MCF 10A (cell line): Measurements from ENCODE around the gene PITRM1. TPM values are rescaled to one million over a fixed set of nuclear protein-coding genes. Genes with fewer than 3 reads are reported as not detected.

Source experiments
- BruUV-seq: library from RNA; stranded (reverse); fragments of 400-500 nt; replicated peaks from 2 replicates; lab custom pipeline; 2021; lab: Mats Ljungman, UMichigan
- CTCF ChIA-PET: fragments of 300-600 bp; sonication (Branson Sonifier 250); formaldehyde crosslinking; extraction: SDS; loops from one replicate; lab custom pipeline; 2021; ENCODE audit warnings: antibody characterized with exemption, inconsistent platforms; lab: Yijun Ruan, JAX
- POLR2A ChIA-PET: fragments of 300-600, 350-650 bp; sonication (Branson Sonifier 250); formaldehyde crosslinking; extraction: SDS; loops from one replicate; lab custom pipeline; 2020; ENCODE audit warnings: antibody characterized with exemption, inconsistent platforms; lab: Yijun Ruan, JAX
- DNase-seq: peaks from one replicate; pipeline ENCODE4 v3.0.0-alpha.2; 2018; ENCODE audit not compliant: unreplicated experiment
- H3K27ac Mint-ChIP-seq: one replicate; pipeline ENCODE4 v1.8.0; 2022; ENCODE audit warnings: mild to moderate bottlenecking, low read depth, mixed read lengths; ENCODE audit not compliant: unreplicated experiment
- H3K27me3 Mint-ChIP-seq: one replicate; pipeline ENCODE4 v1.8.0; 2022; ENCODE audit warnings: mixed read lengths; ENCODE audit not compliant: insufficient read depth, unreplicated experiment
- H3K36me3 Mint-ChIP-seq: one replicate; pipeline ENCODE4 v1.8.0; 2022; ENCODE audit warnings: mild to moderate bottlenecking, moderate library complexity, mixed read lengths; ENCODE audit not compliant: insufficient read depth, unreplicated experiment
- H3K4me1 Mint-ChIP-seq: one replicate; pipeline ENCODE4 v1.8.0; 2022; ENCODE audit warnings: mixed read lengths; ENCODE audit not compliant: insufficient read depth, unreplicated experiment
- H3K4me3 Mint-ChIP-seq: one replicate; pipeline ENCODE4 v1.8.0; 2022; ENCODE audit warnings: mild to moderate bottlenecking, moderate library complexity, mixed read lengths; ENCODE audit not compliant: unreplicated experiment
- H3K9me3 Mint-ChIP-seq: one replicate; pipeline ENCODE4 v1.8.0; 2022; ENCODE audit warnings: mixed read lengths; ENCODE audit not compliant: unreplicated experiment
- intact Hi-C: fragments of 100-400 bp; cut with micrococcal nuclease; formaldehyde crosslinking; loops from 2 replicates; pipeline ENCODE4 v1.14.1; 2022
- total RNA-seq: library from RNA; stranded (reverse); gene quantifications from 2 replicates; pipeline ENCODE4 v1.2.3, GENCODE V29; 2022
- TF ChIP-seq, protein P1 (sequence below): fragments of 200-600 bp; IDR thresholded peaks from one replicate; pipeline ENCODE4 v1.8.0; 2022; ENCODE audit warnings: antibody characterized with exemption, mild to moderate bottlenecking; ENCODE audit not compliant: unreplicated experiment

The PITRM1 gene
- total RNA-seq, 1 experiment from 2014 or later, result 132 TPM

DNA sequence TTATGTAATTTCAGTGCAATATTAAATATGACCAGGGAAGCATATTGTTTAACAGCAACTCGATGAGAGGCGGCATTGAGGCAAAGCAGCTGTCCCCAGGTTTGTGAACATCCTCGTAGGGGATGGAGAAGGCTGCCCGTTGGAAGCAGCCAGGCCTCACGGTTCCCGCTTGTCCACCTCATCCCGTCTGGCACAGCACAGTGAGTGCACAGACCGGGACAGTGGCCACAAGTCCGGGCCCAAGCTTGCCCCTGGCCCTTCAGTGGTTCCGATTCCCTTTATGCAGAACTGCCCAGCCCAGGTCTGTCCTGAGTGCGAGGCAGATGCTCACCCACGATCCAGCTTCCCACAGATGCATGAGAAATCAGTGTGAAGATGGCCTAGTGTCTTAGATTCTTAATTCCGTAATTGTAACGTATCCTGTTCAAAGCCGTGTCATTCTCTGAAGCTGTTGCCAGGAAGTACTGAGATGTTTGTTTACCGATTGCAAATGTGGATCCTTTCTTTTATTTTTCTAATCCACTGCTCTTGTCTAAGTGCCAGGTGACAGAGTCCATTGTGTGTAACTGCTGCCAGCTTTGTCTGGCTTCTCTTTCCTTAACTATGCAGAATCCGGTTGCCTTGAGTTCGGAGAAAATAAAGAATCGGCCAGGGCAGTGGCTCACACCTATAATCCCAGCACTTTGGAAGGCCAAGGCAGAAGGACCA, 69.7 kb downstream of the PITRM1 start:
- intact Hi-C loops, result no loop called here
- no peaks in the 10 kb centered on the region for H3K9me3 Mint-ChIP-seq
- TF ChIP-seq, protein P1, sequence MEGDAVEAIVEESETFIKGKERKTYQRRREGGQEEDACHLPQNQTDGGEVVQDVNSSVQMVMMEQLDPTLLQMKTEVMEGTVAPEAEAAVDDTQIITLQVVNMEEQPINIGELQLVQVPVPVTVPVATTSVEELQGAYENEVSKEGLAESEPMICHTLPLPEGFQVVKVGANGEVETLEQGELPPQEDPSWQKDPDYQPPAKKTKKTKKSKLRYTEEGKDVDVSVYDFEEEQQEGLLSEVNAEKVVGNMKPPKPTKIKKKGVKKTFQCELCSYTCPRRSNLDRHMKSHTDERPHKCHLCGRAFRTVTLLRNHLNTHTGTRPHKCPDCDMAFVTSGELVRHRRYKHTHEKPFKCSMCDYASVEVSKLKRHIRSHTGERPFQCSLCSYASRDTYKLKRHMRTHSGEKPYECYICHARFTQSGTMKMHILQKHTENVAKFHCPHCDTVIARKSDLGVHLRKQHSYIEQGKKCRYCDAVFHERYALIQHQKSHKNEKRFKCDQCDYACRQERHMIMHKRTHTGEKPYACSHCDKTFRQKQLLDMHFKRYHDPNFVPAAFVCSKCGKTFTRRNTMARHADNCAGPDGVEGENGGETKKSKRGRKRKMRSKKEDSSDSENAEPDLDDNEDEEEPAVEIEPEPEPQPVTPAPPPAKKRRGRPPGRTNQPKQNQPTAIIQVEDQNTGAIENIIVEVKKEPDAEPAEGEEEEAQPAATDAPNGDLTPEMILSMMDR, result no peak
- H3K4me3 Mint-ChIP-seq, result no peak overlapping the region
- peak; percentile 45 for DNase-seq
- H3K36me3 Mint-ChIP-seq, result peaks cover 65% of the 10 kb centered on the region
- BruUV-seq, result no TSS peak
- ChIA-PET CTCF (no interaction called here), POLR2A (interaction anchor here (2.5 kb wide), 1 partner anchor 11 kb away, joined by 12 read pairs; no protein-coding TSS in a partner anchor)
- no peak overlapping the region for H3K27ac Mint-ChIP-seq
- H3K4me1 Mint-ChIP-seq, result peaks cover 23% of the 10 kb centered on the region
- H3K27me3 Mint-ChIP-seq, result no peaks in the 10 kb centered on the region

DNA sequence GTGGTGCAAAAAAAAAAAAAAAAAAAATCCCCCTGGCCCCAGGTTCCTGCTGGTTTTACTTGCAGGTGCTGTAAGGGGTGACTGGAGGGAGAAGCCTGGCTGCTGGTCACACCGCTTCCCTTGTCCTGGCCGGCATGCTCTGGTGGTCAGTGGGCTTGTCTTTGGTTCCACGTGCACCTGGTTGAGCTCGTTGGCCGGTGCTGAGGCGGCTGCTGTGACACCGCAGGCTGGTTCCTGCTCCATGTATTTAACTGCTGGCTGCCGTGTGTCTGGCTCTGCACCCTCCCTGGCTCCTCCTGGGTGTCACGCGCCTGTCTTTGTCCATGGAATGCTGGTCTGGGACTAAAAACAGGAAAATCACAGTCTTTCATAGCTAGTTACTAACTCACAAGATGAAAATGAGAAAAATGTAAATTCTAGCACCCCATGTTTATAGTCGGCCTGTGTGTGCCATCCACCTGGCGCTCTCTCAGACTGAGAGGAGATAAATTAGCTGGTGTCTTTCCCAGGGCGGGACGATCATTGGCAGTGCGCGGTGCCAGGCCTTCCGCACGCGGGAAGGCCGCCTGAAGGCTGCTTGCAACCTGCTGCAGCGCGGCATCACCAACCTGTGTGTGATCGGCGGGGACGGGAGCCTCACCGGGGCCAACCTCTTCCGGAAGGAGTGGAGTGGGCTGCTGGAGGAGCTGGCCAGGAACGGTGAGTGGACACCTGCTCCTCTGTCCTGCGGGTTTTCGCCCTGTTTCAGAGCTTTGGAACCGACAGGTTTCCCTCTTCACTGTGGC, 71.5 kb downstream of the PITRM1 start:
- BruUV-seq, result no TSS peak
- peaks cover 17% of the 10 kb centered on the region for H3K4me1 Mint-ChIP-seq
- CTCF ChIA-PET, result interaction anchor here (0.6 to 1.1 kb wide), 3 partner anchors 10 to 172 kb away, joined by 3 read pairs; no protein-coding TSS in a partner anchor

DNA sequence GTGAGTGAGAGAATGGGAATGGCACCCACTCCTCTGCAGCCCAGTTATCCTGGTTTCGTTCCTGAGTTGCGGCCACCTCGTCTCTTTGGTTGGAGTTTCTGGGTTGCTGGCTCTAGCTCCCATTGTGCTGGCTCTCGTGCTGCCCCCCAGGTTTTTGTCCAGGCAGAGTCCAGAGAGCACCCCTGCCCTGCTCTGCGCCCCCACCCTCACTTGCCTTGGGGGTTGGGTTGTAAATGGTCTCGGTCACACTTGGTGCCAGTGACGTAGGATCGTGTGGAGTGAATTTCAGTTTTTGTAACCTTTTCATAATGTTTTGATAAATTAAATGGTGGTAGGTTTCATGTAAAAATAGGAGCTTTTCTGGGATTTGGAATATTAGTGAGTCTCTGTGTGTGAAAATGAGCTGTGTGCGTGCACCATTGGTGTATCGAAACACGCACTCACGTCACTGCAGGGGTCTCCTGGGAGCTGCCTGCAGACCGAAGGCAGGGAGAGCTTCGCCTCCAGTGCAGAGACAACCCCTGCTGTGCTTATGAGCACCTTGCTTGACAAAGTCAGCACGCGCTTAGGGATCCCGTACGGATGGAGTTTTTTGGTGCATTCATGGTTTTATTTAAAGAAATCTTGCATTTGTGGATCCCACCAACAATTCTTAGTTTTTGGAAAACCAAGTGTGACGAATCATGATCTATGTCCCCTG, 72.3 kb downstream of the PITRM1 start:
- ChIA-PET CTCF (interaction anchor here (0.6 to 0.8 kb wide), 2 partner anchors 7 to 172 kb away, joined by 3 read pairs; no protein-coding TSS in a partner anchor), POLR2A (interaction anchor here (1.0 to 3.2 kb wide), 5 partner anchors 7 to 30 kb away, joined by 4 to 38 read pairs (median 7); no protein-coding TSS in a partner anchor)
- intact Hi-C loops, result no loop called here
- TF ChIP-seq, protein P1, result no peak
- no TSS peak for BruUV-seq
- Mint-ChIP-seq H3K4me1 (peaks cover 24% of the 10 kb centered on the region), H3K27me3 (no peaks in the 10 kb centered on the region), H3K4me3 (no peak overlapping the region), H3K27ac (no peak overlapping the region), H3K9me3 (no peaks in the 10 kb centered on the region), H3K36me3 (peaks cover 55% of the 10 kb centered on the region)
- DNase-seq, result no peak

More for the DNA sequence above, 71.5 kb downstream of the PITRM1 start:
- no peak for DNase-seq
- TF ChIP-seq, protein P1, result no peak
- intact Hi-C loops, result no loop called here
- no peaks in the 10 kb centered on the region for H3K27me3 Mint-ChIP-seq
- no peak overlapping the region for H3K27ac Mint-ChIP-seq
- no peak overlapping the region for H3K4me3 Mint-ChIP-seq
- POLR2A ChIA-PET, result interaction anchor here (3.2 kb wide), 1 partner anchor 10 kb away, joined by 38 read pairs; no protein-coding TSS in a partner anchor
- H3K36me3 Mint-ChIP-seq, result peaks cover 60% of the 10 kb centered on the region
- no peaks in the 10 kb centered on the region for H3K9me3 Mint-ChIP-seq
